Adrenal gland (tissue), 12 donors: ENCODE data around the gene ROBO2. TPM values are rescaled to one million over a fixed set of nuclear protein-coding genes. Genes with fewer than 3 reads are reported as not detected.

Source experiments
- DNase-seq, 7 donors: peaks; one replicate each; pipeline ENCODE4 v3.0.0-alpha.2; 2019 to 2020
- H3K27ac ChIP-seq, 5 donors: fragments of 200-600 bp; sonication (generic) in 4 of 5; 1 replicate in 3 of 5; 2 replicates in 2 of 5; pipeline versions ENCODE4 v1.5.1 to v1.8.0; 2016 to 2020; ENCODE audit warnings: mild to moderate bottlenecking in 1 of 5
- H3K27me3 ChIP-seq: fragments of 200-600 bp; 2 replicates; pipeline ENCODE4 v1.8.0; 2021
- H3K36me3 ChIP-seq, 2 donors: fragments of 200-600 bp; replicated peaks in 1 of 2; 1 replicate in 1 of 2; 2 replicates in 1 of 2; pipeline versions ENCODE4 v1.5.1 to v1.8.0; 2018 to 2022
- H3K4me1 ChIP-seq, 2 donors: fragments of 200-600 bp; replicated peaks in 1 of 2; 1 replicate in 1 of 2; 2 replicates in 1 of 2; pipeline versions ENCODE4 v1.5.1 to v1.8.0; 2018 to 2021
- H3K4me3 ChIP-seq, 4 donors: fragments of 200-600 bp; sonication (generic) in 3 of 4; one replicate each; pipeline ENCODE4 v1.5.1; 2016 to 2018
- H3K9me3 ChIP-seq, 3 donors: fragments of 200-600 bp; sonication (generic) in 1 of 3; replicated peaks in 1 of 3; 1 replicate in 2 of 3; 2 replicates in 1 of 3; pipeline versions ENCODE4 v1.5.1 to v1.8.0; 2016 to 2021
- CTCF ChIP-seq, 6 experiments: fragments of 450-650 bp in 4 of 6; fragments of 200-600 bp in 2 of 6; sonication (generic) in 1 of 6; IDR thresholded peaks; 1 replicate in 5 of 6; 2 replicates in 1 of 6; pipeline versions ENCODE4 v1.5.1 to v1.8.0; 2016 to 2021; ENCODE audit warnings: antibody characterized with exemption in 6 of 6, mild to moderate bottlenecking in 2 of 6, moderate library complexity in 1 of 6
- POLR2A ChIP-seq, 2 donors: fragments of 450-650 bp; IDR thresholded peaks; one replicate each; pipeline ENCODE4 v1.6.1; 2017; ENCODE audit warnings: antibody characterized with exemption in 2 of 2, mild to moderate bottlenecking in 2 of 2, moderate library complexity in 1 of 2
- WGBS, 4 donors: extraction: QIAGEN DNeasy Blood & Tissue Kit in 2 of 4; methylation state at CpG; one replicate each; pipeline versions ENCODE4 v1.1.5 to v1.1.7; 2013 to 2017; 5-methylcytosine and 5-hydroxymethylcytosine counted together
- intact Hi-C, 2 donors: fragments of 100-400 bp; cut with DNase I; formaldehyde crosslinking; loops; one replicate each; pipeline versions ENCODE4 v1.14.1 to v1.15.0; 2022 to 2023
- polyA plus RNA-seq, 3 donors: library from polyadenylated mRNA; stranded (reverse); fragments of 200-250 nt in 2 of 3; fragments of 350-450 nt in 1 of 3; fragmentation: Illumina TruSeq in 1 of 3; extraction: RNeasy Lipid Tissue Mini Kit (QIAGEN cat#74804) in 1 of 3; gene quantifications; one replicate each; pipeline ENCODE4 v1.2.3, GENCODE V29; 2013 to 2014
- total RNA-seq, 9 donors: library from RNA; depleted of rRNA in 4 of 9; stranded (reverse); fragments of >200 nt in 4 of 9; fragments of 120-200 nt in 1 of 9; fragmentation: NEBNext Ultra II Directional in 1 of 9; extraction: Animal tissue kit (Norgen Biotek cat#: 25700) in 1 of 9; gene quantifications; one replicate each; pipeline versions ENCODE4 v1.1.0 to v1.2.4, GENCODE V29; 2013 to 2023
- donor health status: healthy with polysubstance abuse.
- donor health status: Bipolar disorder and iron deficiency.
- donor health status: DM: yes; HTN: yes; CAD: no.
- donor health status: DM: no; HTN: no; CAD: no.
- donor health status: DM: no; HTN: no; CAD: no.
- donor health status: DM: yes; HTN: yes; CAD: no.

The ROBO2 gene
- total and polyA plus RNA-seq, 12 donors, result 0.30 to 9.9 (median 2.5) TPM; not detected in 1

DNA sequence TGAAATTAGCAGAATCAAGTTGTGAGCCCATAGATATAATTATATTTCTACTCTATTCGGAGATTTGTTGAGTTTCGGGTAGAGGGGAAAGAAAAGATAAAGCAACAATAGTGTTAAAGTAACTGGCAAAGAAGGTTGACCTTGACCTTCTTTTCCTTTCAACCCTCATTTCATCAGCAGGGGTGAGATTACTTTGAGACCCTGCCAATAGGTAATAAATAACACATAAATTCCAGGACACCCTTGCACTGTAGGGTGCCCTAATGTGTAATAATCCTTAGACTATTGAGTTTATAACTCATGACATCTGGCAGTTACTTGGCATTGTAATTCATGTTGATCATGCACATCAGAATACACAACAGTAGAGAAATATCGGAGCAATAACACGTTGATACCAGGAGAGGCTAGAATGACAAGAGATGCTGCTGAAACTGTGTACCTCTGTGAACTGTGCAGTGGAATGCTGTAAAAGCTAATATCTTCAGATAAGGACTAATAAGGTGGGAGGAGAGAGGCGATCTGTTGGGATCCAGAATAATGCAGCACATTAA, 426.7 kb downstream of the ROBO2 start:
- Histone ChIP-seq H3K9me3 (no peaks in the 10 kb centered on the region), H3K4me1 (peaks cover 0 to 4% of the 10 kb centered on the region in 2 donors), H3K36me3 (no peaks in the 10 kb centered on the region), H3K27ac (no peak overlapping the region), H3K27me3 (no peaks in the 10 kb centered on the region), H3K4me3 (no peak overlapping the region)
- no peak for DNase-seq
- TF ChIP-seq POLR2A (IDR thresholded peaks at IDR 0.05) (no peak), CTCF (IDR thresholded peaks at IDR 0.05) (no peak)
- intact Hi-C loops, result no loop called here
- 71 to 79% (median 74%) methylated on average over 5 of the region's 5 CpGs for WGBS, 4 donors

- WGBS, 4 donors, result 62 to 69% (median 67%) methylated on average over 8 of the region's 8 CpGs
- Histone ChIP-seq H3K4me1 (peaks cover 0 to 4% of the 10 kb centered on the region in 2 donors), H3K27me3 (no peaks in the 10 kb centered on the region), H3K9me3 (no peaks in the 10 kb centered on the region), H3K4me3 (no peak overlapping the region), H3K36me3 (no peaks in the 10 kb centered on the region), H3K27ac (no peak overlapping the region)
- peak in 1 of 7 donors; percentile 77 for DNase-seq
- no peak for TF ChIP-seq POLR2A (IDR thresholded peaks at IDR 0.05)
- no peak for TF ChIP-seq CTCF (IDR thresholded peaks at IDR 0.05)
- intact Hi-C loops, result no loop called here
Measured at GRCh38 chr3:77467702-77468625, 428.1 kb downstream of the ROBO2 start.

GRCh38 chr3:77468626-77469020, 428.7 kb downstream of the ROBO2 start:
- intact Hi-C loops, result no loop called here
- Histone ChIP-seq H3K9me3 (no peaks in the 10 kb centered on the region), H3K36me3 (no peaks in the 10 kb centered on the region), H3K4me1 (peaks cover 0 to 4% of the 10 kb centered on the region in 2 donors), H3K4me3 (no peak overlapping the region), H3K27ac (no peak overlapping the region), H3K27me3 (no peaks in the 10 kb centered on the region)
- TF ChIP-seq CTCF (IDR thresholded peaks at IDR 0.05), result no peak
- no peak for DNase-seq
- 67 to 75% (median 72%) methylated on average over 1 to 3 of the region's 3 CpGs for WGBS, 4 donors

GRCh38 chr3:77475507-77475906, 435.6 kb downstream of the ROBO2 start:
- DNase-seq, result no peak
- Histone ChIP-seq H3K27me3 (no peaks in the 10 kb centered on the region), H3K4me3 (no peak overlapping the region), H3K9me3 (no peaks in the 10 kb centered on the region), H3K27ac (no peak overlapping the region), H3K4me1 (no peaks in the 10 kb centered on the region), H3K36me3 (no peaks in the 10 kb centered on the region)
- 30 to 52% (median 41%) methylated on average over 2 of the region's 2 CpGs for WGBS, 4 donors
- no peak for TF ChIP-seq CTCF (IDR thresholded peaks at IDR 0.05)
- intact Hi-C loops, result no loop called here
